HG03460 (cell line): ENCODE data around the gene ELAVL1.
"Not testable (repeated sequence)": the region's sequence is repeated elsewhere in the genome, so short reads cannot be mapped to it uniquely, and the experiment has no call there.

Experiments used
- ATAC-seq: cut with Tn5 transposase; IDR thresholded peaks from one replicate; pipeline ENCODE4 v1.9.1; 2021; ENCODE audit not compliant: unreplicated experiment

Gene ELAVL1

GRCh38 chr19:7970716-7971448 lies 34.6 kb downstream of the ELAVL1 start:
- no peak for ATAC-seq

- no peak for ATAC-seq
These were observed 35.9 kb downstream of the ELAVL1 start for GRCh38 chr19:7969555-7969939.

- ATAC-seq = no peak
These were observed 36.5 kb downstream of the ELAVL1 start for GRCh38 chr19:7968796-7969554.

- ATAC-seq = no peak
These were observed 37.2 kb downstream of the ELAVL1 start for GRCh38 chr19:7968008-7968795.

- ATAC-seq = no peak
These were observed 39.3 kb downstream of the ELAVL1 start for GRCh38 chr19:7965921-7966665.

GRCh38 chr19:7965259-7965841 lies 40.1 kb downstream of the ELAVL1 start:
- ATAC-seq = no peak

GRCh38 chr19:7963566-7963965 lies 41.9 kb downstream of the ELAVL1 start:
- no peak for ATAC-seq

- ATAC-seq = no peak
These were observed 42.7 kb downstream of the ELAVL1 start for GRCh38 chr19:7962644-7963268.

GRCh38 chr19:7961920-7962626 lies 43.4 kb downstream of the ELAVL1 start:
- ATAC-seq = no peak

GRCh38 chr19:7961082-7961481 lies 44.4 kb downstream of the ELAVL1 start:
- not testable (repeated sequence) for ATAC-seq

- ATAC-seq = no peak
These were observed 46.2 kb downstream of the ELAVL1 start for GRCh38 chr19:7959211-7959610.

- ATAC-seq = no peak
These were observed 49.7 kb downstream of the ELAVL1 start for GRCh38 chr19:7955696-7956095.

GRCh38 chr19:7953576-7953975 lies 51.9 kb downstream of the ELAVL1 start:
- no peak for ATAC-seq

- no peak for ATAC-seq
These were observed 52.4 kb downstream of the ELAVL1 start for GRCh38 chr19:7953060-7953459.

GRCh38 chr19:7947939-7948338 lies 57.5 kb downstream of the ELAVL1 start:
- ATAC-seq = no peak

GRCh38 chr19:7944177-7944761 lies 61.2 kb downstream of the ELAVL1 start:
- peak; percentile 21 for ATAC-seq

- peak; percentile 95 for ATAC-seq
These were observed 61.8 kb downstream of the ELAVL1 start, which contains the start of gene TIMM44 for GRCh38 chr19:7943444-7944176. TIMM44 (minus strand) TSS chr19:7943666; CDS start chr19:7943651, 15 bp downstream.

- ATAC-seq = no peak
These were observed 62.4 kb downstream of the ELAVL1 start for GRCh38 chr19:7942981-7943443.
